ENCODE results near the gene DNTTIP2. TPM values are rescaled to one million over a fixed set of nuclear protein-coding genes. Genes with fewer than 3 reads are reported as not detected.

Gene DNTTIP2
- total RNA-seq, 1 donor from 2014 or later, result 50.8 TPM

DNA sequence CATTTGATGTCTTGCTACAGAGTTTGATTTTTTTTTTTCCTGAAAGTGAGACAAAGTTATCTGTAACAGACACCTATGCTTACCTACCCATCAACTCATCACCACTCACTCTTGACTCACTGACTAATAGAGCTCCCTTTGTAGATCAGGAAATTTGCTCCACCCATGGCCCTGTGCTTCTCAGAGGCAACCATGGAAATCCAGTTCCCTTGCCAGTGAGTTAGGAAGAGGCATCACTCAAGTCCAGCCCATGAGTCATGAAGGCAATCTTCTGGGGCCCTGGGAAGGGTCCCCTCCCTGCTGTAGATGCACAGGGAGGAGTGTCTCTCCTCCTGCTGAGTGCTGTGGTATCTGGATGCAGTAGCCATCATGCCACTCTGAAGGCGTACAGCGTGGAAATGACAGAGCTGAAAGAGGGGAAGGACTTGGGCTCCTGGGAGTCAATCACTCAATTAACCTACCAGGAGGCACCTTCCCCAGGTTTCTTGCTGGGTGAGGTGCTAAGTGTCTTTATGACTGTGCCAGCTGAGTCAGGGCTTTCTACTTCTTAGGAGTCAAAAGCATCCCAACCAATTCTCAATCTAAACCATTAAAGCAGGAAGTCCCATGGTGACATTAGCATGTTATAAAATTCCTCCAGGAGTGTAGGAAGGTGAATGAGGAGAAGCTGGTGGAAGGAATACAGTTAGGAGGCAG is 56.1 kb downstream of the DNTTIP2 start:
- TF ChIP-seq, protein P1, sequence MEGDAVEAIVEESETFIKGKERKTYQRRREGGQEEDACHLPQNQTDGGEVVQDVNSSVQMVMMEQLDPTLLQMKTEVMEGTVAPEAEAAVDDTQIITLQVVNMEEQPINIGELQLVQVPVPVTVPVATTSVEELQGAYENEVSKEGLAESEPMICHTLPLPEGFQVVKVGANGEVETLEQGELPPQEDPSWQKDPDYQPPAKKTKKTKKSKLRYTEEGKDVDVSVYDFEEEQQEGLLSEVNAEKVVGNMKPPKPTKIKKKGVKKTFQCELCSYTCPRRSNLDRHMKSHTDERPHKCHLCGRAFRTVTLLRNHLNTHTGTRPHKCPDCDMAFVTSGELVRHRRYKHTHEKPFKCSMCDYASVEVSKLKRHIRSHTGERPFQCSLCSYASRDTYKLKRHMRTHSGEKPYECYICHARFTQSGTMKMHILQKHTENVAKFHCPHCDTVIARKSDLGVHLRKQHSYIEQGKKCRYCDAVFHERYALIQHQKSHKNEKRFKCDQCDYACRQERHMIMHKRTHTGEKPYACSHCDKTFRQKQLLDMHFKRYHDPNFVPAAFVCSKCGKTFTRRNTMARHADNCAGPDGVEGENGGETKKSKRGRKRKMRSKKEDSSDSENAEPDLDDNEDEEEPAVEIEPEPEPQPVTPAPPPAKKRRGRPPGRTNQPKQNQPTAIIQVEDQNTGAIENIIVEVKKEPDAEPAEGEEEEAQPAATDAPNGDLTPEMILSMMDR (IDR thresholded peaks at IDR 0.05; ENCODE audit: unreplicated experiment), result no peak
- Mint-ChIP-seq H3K4me1 (ENCODE audit: low read depth) (peaks cover 2% of the 10 kb centered on the region), H3K36me3 (ENCODE audit: insufficient read depth) (no peaks in the 10 kb centered on the region), H3K27ac (no peak overlapping the region), H3K9me3 (ENCODE audit: low read depth) (no peaks in the 10 kb centered on the region), H3K4me3 (ENCODE audit: low read depth) (no peak overlapping the region), H3K27me3 (peaks cover 7% of the 10 kb centered on the region)
- no peak for DNase-seq (ENCODE audit: low spot score, unreplicated experiment)

DNA sequence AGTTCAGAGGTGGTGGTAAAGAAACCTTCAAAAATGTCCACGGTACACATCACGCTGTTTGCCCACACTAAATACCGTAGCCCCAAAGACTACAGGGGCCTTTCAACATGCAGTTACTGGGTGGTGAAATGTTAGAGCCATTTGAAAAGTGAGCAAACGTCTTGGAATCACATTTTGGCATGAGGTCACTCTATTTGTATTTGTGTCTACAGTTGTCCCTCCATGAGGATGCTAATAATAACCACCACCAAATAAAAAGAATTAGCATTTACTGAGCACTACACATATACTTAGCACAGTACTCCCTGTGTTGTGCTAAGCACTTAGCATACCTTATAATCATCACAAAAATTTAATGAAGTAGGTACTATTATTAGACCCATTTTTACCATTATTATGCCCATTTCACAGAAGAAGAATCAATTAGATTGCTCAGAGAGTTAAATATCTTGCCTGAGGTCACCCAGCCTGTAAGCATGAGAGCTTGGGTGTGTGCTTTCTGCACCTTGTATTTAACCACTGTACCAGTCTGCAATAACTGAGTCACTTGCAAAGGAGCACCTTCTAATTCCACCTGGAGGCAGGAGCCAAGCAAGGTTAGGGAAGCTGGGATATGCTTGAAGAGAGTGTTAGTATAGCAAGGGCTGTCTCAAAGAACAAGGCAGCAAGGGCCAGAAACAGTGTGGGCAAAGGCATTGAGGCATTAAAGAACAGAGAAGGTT is 57.4 kb downstream of the DNTTIP2 start:
- H3K27ac Mint-ChIP-seq, result no peak overlapping the region
- H3K9me3 Mint-ChIP-seq (ENCODE audit: low read depth), result no peaks in the 10 kb centered on the region
- peaks cover 5% of the 10 kb centered on the region for H3K27me3 Mint-ChIP-seq
- TF ChIP-seq, protein P1 (IDR thresholded peaks at IDR 0.05; ENCODE audit: unreplicated experiment), result no peak
- H3K4me1 Mint-ChIP-seq (ENCODE audit: low read depth), result peaks cover 2% of the 10 kb centered on the region
- no peak overlapping the region for H3K4me3 Mint-ChIP-seq (ENCODE audit: low read depth)
- no peak for DNase-seq (ENCODE audit: low spot score, unreplicated experiment)
- no peaks in the 10 kb centered on the region for H3K36me3 Mint-ChIP-seq (ENCODE audit: insufficient read depth)

DNA sequence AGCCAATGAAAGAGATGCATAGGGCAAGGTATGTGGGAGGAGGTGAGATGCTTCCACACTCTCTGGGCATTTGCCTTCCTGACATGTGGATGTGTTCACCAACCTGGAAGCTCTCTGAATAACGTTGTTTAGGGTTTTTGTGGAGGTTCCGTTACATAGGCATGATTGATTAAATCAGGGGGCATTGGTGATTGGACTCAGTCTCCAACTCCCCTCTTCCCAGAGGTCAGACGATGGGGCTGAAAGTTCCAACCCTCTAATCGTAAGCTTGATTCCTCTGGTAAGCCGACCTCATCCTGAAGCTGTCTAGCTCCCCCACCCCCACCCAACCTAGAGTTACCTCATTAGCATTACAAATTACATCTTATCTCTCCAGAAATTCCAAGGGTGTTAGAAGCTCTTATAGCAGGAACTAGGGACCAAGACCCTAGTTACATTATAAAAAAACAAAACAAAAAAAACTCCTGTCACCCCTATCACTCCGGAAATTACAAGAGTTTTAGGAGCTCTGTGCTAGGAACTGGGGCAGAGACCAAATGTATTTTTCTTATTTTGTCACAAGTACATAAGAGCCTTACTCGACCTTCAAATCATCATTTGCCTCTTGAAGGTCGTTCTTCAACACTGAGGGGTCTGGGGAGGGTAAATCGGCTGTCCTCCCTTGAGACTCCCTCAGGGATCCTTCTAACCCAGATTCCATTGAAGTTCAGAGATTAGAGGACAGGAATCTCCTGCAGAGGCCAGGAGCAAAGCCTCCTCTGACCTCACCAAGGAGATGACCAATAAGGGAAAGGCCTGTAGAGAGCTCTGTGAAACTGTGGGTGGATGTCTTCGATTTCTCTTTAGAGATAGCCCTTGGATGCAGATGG is 58.2 kb downstream of the DNTTIP2 start:
- H3K27ac Mint-ChIP-seq, result no peak overlapping the region
- DNase-seq (ENCODE audit: low spot score, unreplicated experiment), result no peak
- H3K9me3 Mint-ChIP-seq (ENCODE audit: low read depth), result no peaks in the 10 kb centered on the region
- H3K4me1 Mint-ChIP-seq (ENCODE audit: low read depth), result peaks cover 2% of the 10 kb centered on the region
- TF ChIP-seq, protein P1 (IDR thresholded peaks at IDR 0.05; ENCODE audit: unreplicated experiment), result no peak
- no peak overlapping the region for H3K4me3 Mint-ChIP-seq (ENCODE audit: low read depth)
- H3K36me3 Mint-ChIP-seq (ENCODE audit: insufficient read depth), result no peaks in the 10 kb centered on the region
- H3K27me3 Mint-ChIP-seq, result no peaks in the 10 kb centered on the region

- H3K27me3 Mint-ChIP-seq, result no peaks in the 10 kb centered on the region
Observed at GRCh38 chr1:93818570-93818959, 60.4 kb downstream of the DNTTIP2 start.

More at GRCh38 chr1:93818570-93818959, 60.4 kb downstream of the DNTTIP2 start:
- no peaks in the 10 kb centered on the region for H3K9me3 Mint-ChIP-seq (ENCODE audit: low read depth)
- no peak overlapping the region for H3K27ac Mint-ChIP-seq
- no peak for DNase-seq (ENCODE audit: low spot score, unreplicated experiment)
- H3K4me3 Mint-ChIP-seq (ENCODE audit: low read depth), result no peak overlapping the region
- TF ChIP-seq, protein P1 (IDR thresholded peaks at IDR 0.05; ENCODE audit: unreplicated experiment), result no peak
- no peaks in the 10 kb centered on the region for H3K36me3 Mint-ChIP-seq (ENCODE audit: insufficient read depth)
- peaks cover 6% of the 10 kb centered on the region for H3K4me1 Mint-ChIP-seq (ENCODE audit: low read depth)
